ENCODE measurements around the gene SPACA4.
A peak's percentile ranks its signal among the peaks of the same experiment; 100 is the strongest.

SPACA4 gene

DNA sequence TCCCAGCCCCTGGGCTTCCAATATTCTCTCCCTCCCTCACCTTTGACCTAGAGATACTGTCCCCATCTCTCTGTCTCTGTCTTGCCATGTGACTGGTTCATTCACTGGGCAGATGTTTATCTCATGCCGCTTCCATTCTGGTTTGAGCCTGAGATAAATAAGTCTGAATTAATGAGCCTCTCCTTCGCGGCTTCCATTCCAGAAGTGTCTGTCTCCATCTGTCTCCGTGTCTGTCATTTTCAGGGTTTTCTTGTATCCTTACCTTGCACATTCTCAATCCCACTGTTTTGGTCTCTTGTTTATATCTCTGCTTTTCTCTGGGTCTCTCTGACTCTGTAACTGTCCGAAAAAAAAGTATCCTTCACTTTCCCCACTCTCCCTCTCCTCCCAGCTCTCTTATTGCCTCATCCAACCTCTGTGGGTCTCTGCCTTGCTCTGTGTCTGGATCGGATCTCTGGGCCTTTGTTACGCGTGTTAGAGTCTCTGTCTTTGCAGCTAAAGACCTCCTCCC lies 17.1 kb downstream of the SPACA4 start:
- no peak for FAIRE-seq
- no peak for DNase-seq (ENCODE audit: insufficient read length)
- TF ChIP-seq POLR2A (IDR thresholded peaks at IDR 0.05; ENCODE audit: low read depth, low read length) = no peak
- TF ChIP-seq POLR2AphosphoS5 (IDR thresholded peaks at IDR 0.05; ENCODE audit: low read depth, low read length) = no peak
- no peak for TF ChIP-seq TAF1 (IDR thresholded peaks at IDR 0.05; ENCODE audit: borderline replicate concordance, low read depth, low read length)

GRCh38 chr19:48624067-48624594 lies 17.6 kb downstream of the SPACA4 start:
- FAIRE-seq (peak; percentile 98), DNase-seq (ENCODE audit: insufficient read length) (peak; percentile 98)
- TF ChIP-seq POLR2A (IDR thresholded peaks at IDR 0.05; ENCODE audit: low read depth, low read length) = no peak; the same call in 1 of the 2 replicates
- TF ChIP-seq POLR2AphosphoS5 (IDR thresholded peaks at IDR 0.05; ENCODE audit: low read depth, low read length) = no peak
- TF ChIP-seq TAF1 (IDR thresholded peaks at IDR 0.05; ENCODE audit: borderline replicate concordance, low read depth, low read length) = no peak

DNA sequence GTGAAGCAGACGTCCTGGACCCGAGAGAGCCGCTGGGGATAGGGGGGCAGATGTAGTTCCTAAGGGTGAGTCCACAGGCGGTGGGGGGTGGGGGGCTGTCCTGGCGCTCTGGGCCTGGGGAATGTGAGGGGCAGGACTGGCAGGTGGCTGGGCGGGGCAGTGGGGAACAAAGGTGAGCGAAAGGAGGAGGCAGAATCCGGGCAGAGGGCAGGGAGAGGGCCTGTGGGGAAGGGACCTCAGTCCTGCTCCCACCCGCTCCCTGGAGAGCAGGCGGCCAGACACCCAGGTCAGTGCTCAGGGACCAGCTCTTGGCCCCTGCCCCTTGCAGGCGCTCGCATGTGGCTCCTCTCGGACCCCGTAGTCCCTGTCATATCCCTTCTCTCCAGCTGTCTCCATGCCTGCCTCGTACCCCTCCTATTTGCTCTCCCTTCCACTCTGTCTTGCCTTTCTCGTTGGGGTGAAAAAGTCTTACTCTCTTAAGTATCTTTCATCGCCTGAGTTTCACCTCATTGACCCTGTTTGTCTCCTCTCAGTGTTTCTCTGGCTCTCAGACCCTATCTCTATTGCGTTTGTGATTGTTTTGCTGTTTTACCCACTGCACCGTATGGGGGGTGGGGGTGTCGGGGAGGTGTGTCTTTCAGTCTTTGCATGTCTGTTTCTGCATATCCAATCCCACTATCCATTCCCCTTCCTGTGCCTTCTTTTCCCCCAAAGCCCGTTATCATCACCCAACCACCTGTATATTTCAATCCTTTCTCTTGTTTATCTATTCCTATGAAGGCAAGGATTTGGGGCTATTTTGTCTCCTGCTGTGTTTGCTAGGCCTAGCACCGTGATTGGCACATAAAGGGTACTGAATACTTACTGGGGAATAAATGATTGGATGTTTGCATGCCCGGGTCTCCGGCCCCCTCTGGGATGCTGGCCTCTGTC lies 18.5 kb downstream of the SPACA4 start:
- FAIRE-seq = no peak
- TF ChIP-seq POLR2AphosphoS5 (IDR thresholded peaks at IDR 0.05; ENCODE audit: low read depth, low read length) = no peak
- TF ChIP-seq POLR2A (IDR thresholded peaks at IDR 0.05; ENCODE audit: low read depth, low read length) = no peak
- TF ChIP-seq TAF1 (IDR thresholded peaks at IDR 0.05; ENCODE audit: borderline replicate concordance, low read depth, low read length) = no peak
- no peak for DNase-seq (ENCODE audit: insufficient read length)

- TF ChIP-seq POLR2AphosphoS5 (IDR thresholded peaks at IDR 0.05; ENCODE audit: low read depth, low read length) (no peak), TAF1 (IDR thresholded peaks at IDR 0.05; ENCODE audit: borderline replicate concordance, low read depth, low read length) (no peak)
- DNase-seq (ENCODE audit: insufficient read length) (no peak), FAIRE-seq (no peak)
These were observed 19.4 kb downstream of the SPACA4 start for GRCh38 chr19:48625891-48626327.

GRCh38 chr19:48627201-48627864 lies 20.8 kb downstream of the SPACA4 start:
- DNase-seq (ENCODE audit: insufficient read length) = no peak
- TF ChIP-seq POLR2AphosphoS5 (IDR thresholded peaks at IDR 0.05; ENCODE audit: low read depth, low read length) (no peak), TAF1 (IDR thresholded peaks at IDR 0.05; ENCODE audit: borderline replicate concordance, low read depth, low read length) (no peak), POLR2A (IDR thresholded peaks at IDR 0.05; ENCODE audit: low read depth, low read length) (no peak; the same call in 1 of the 2 replicates)
- FAIRE-seq = no peak

DNA sequence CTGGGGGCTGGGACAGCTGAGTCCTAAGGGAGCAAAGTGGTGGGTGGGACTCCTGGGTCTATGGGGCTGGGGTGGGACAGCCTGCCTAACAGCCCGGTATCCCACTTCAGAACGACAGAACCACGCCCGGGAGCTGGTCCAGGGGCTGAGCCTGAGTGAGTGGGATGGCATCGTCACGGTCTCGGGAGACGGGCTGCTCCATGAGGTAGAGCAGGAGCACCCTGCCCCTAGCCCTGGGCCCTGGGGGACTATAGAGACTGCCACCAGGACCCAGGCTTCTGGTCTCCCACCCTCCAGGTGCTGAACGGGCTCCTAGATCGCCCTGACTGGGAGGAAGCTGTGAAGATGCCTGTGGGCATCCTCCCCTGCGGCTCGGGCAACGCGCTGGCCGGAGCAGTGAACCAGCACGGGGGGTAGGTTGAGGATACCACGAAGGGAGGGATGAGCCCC lies 21.3 kb downstream of the SPACA4 start:
- DNase-seq (ENCODE audit: insufficient read length) (no peak), FAIRE-seq (no peak)
- TF ChIP-seq POLR2AphosphoS5 (IDR thresholded peaks at IDR 0.05; ENCODE audit: low read depth, low read length) = no peak
- TF ChIP-seq TAF1 (IDR thresholded peaks at IDR 0.05; ENCODE audit: borderline replicate concordance, low read depth, low read length) = no peak

DNA sequence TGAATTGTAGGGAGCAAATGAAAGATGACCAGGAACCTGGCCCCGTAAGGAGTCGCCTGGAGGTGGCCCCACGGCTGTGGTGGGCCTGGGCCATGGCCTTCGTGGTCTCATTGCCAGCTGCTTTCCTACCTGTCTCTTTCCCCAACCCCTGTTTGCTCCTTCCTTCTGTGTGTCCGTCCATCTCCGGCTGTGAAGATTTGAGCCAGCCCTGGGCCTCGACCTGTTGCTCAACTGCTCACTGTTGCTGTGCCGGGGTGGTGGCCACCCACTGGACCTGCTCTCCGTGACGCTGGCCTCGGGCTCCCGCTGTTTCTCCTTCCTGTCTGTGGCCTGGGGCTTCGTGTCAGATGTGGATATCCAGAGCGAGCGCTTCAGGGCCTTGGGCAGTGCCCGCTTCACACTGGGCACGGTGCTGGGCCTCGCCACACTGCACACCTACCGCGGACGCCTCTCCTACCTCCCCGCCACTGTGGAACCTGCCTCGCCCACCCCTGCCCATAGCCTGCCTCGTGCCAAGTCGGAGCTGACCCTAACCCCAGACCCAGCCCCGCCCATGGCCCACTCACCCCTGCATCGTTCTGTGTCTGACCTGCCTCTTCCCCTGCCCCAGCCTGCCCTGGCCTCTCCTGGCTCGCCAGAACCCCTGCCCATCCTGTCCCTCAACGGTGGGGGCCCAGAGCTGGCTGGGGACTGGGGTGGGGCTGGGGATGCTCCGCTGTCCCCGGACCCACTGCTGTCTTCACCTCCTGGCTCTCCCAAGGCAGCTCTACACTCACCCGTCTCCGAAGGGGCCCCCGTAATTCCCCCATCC lies 22.1 kb downstream of the SPACA4 start:
- no peak for TF ChIP-seq POLR2AphosphoS5 (IDR thresholded peaks at IDR 0.05; ENCODE audit: low read depth, low read length)
- no peak for TF ChIP-seq POLR2A (IDR thresholded peaks at IDR 0.05; ENCODE audit: low read depth, low read length)
- TF ChIP-seq TAF1 (IDR thresholded peaks at IDR 0.05; ENCODE audit: borderline replicate concordance, low read depth, low read length) = no peak
- no peak for DNase-seq (ENCODE audit: insufficient read length)
- FAIRE-seq = no peak

- no peak for DNase-seq (ENCODE audit: insufficient read length)
- no peak for TF ChIP-seq POLR2AphosphoS5 (IDR thresholded peaks at IDR 0.05; ENCODE audit: low read depth, low read length)
- no peak for TF ChIP-seq POLR2A (IDR thresholded peaks at IDR 0.05; ENCODE audit: low read depth, low read length)
- no peak for FAIRE-seq
These were observed 22.7 kb downstream of the SPACA4 start for GRCh38 chr19:48629297-48629598.

DNA sequence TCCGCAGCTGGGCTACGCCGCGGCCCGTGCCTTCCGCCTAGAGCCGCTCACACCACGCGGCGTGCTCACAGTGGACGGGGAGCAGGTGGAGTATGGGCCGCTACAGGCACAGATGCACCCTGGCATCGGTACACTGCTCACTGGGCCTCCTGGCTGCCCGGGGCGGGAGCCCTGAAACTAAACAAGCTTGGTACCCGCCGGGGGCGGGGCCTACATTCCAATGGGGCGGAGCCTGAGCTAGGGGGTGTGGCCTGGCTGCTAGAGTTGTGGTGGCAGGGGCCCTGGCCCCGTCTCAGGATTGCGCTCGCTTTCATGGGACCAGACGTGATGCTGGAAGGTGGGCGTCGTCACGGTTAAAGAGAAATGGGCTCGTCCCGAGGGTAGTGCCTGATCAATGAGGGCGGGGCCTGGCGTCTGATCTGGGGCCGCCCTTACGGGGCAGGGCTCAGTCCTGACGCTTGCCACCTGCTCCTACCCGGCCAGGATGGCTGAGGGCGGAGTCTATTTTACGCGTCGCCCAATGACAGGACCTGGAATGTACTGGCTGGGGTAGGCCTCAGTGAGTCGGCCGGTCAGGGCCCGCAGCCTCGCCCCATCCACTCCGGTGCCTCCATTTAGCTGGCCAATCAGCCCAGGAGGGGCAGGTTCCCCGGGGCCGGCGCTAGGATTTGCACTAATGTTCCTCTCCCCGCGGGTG lies 23.2 kb downstream of the SPACA4 start:
- DNase-seq (ENCODE audit: insufficient read length) = no peak
- no peak for TF ChIP-seq TAF1 (IDR thresholded peaks at IDR 0.05; ENCODE audit: borderline replicate concordance, low read depth, low read length)
- no peak; the same call in 1 of the 2 replicates for TF ChIP-seq POLR2A (IDR thresholded peaks at IDR 0.05; ENCODE audit: low read depth, low read length)
- FAIRE-seq = peak; percentile 5

- DNase-seq (ENCODE audit: insufficient read length) = no peak
- FAIRE-seq = no peak
- TF ChIP-seq TAF1 (IDR thresholded peaks at IDR 0.05; ENCODE audit: borderline replicate concordance, low read depth, low read length) (no peak), POLR2A (IDR thresholded peaks at IDR 0.05; ENCODE audit: low read depth, low read length) (no peak; the same call in 1 of the 2 replicates), POLR2AphosphoS5 (IDR thresholded peaks at IDR 0.05; ENCODE audit: low read depth, low read length) (no peak)
These were observed 23.9 kb downstream of the SPACA4 start for GRCh38 chr19:48630296-48631063.

Data from GM12892 (cell line).